HG03097 (cell line): Measurements from ENCODE around the gene NFATC3.
A peak's percentile ranks its signal among the peaks of the same experiment; 100 is the strongest.

Experiments
- ATAC-seq: cut with Tn5 transposase; IDR thresholded peaks from one replicate; pipeline ENCODE4 v1.9.1; 2021; ENCODE audit not compliant: unreplicated experiment, low FRiP score

NFATC3 gene

DNA sequence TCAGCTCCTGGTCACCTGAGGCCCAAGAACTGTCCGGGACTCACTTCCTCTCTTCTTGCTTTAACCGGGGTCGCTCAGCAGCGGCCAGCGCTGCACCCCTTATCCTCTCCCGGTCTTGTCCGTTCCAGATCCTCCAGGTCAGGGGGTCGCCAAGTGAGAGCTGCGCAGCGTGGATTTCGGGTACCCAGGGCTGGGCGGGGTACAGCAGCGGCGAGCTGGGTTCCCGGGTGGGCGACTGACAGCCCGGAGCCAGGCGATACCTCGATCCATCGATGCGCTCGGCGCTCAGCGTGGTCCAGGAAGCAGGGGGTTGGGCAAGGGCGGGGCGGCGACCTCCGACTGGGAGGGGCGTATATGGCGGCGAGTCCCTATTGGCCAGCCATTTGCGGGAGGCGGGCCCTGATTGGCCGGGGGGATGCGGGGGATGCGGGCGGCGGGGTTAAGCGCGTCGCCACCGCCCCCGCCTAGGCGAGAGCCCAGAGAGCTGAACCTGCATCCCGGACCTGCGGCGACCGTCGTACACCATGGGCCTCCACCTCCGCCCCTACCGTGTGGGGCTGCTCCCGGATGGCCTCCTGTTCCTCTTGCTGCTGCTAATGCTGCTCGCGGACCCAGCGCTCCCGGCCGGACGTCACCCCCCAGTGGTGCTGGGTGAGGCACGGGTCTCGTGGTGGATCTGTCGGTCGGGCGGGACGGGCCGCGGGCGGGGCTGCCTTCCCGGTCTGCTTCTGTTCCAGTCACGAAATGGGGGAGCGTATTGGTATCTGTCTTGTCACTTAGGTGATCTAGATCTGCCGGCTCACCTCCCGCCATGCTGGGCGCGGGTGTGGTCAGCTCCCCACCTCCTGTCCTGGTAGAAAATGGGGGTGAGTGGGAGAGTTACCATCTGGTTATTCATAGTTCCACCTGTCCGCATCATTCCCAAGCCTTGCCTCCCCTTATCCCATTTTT lies 160.0 kb downstream of the NFATC3 start, which contains the start of gene PLA2G15:
PLA2G15 (plus strand) TSS at position 471 of the 951 bp plus-strand sequence; CDS start at position 525, 54 bp downstream.
- peak; percentile 83 for ATAC-seq

DNA sequence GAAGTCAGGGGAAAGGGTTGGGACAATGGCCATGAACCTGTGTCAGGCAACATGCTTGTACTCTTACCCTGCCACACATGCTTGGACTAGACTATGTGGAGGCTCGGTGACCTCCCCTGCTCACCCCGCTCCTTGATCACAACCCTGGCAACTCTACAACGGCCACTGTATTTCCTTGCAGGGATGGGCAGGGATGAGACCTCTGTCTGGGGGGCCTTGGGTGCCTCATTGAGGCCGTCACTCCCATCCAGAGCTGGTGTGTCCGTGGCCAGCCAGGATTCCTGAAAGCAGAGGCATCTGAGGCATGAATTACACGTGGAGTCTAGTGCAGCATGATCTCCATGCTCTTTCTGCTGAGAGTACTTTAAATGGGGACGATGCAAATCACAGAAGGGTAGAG lies 161.0 kb downstream of the NFATC3 start:
- no peak for ATAC-seq

DNA sequence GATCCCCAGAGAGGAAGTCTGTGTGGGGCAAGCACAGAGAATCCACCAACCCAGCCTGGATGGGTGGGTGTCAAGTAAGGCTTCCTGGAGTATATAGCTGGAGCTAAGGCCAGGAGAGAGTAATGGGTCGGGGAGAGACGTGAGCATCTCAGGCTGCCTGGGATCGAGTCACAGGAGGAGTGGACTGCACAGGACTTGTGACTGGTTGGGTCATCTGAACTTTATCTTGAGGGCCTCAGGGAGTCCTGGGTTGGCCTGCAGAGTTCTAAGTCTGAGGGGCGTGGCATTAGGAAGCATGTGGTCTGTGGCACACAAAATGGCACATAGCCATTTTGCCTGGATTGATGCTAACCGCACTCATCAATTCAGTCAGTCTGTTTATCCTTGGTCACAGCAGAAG lies 161.5 kb downstream of the NFATC3 start:
- ATAC-seq, result no peak

DNA sequence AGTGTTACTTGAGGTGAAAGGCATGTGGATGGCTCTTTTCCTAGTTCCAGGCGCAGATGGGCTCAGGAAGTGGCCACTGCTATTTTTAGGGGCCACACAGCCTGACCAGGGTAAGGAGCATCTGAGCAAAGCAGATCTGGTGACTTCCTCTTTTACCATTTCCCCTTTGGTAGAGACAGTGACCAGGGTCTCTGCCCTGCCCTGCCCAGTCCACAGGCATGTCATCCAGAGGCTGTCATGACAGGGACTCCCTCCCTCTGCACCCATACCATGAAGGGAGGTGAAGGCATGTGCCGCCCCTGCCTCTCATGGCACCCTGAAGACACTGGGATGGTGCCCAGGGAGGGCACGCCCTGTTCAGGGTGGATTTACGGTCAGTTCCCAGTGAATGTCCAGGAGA lies 162.2 kb downstream of the NFATC3 start:
- ATAC-seq, result no peak

DNA sequence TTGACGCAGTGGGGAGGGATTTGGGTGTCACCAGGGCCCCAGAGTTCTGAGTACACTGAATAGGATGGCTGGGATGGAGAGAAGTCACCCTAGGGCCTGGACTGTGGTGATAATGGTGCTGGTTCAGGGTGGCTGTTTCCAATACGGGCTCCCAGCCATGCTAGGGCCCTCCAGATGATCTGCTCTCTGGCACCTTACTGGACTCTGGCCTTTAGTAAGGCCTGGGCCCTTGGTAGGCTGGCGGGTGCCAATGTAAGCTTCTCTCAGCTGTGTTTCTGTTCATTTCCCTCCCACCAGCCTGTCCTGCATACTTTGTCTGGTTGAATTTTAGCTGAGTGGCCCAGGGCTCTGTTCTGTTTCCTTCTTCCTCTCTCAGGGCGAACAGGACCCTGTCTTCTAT lies 162.8 kb downstream of the NFATC3 start:
- no peak for ATAC-seq

DNA sequence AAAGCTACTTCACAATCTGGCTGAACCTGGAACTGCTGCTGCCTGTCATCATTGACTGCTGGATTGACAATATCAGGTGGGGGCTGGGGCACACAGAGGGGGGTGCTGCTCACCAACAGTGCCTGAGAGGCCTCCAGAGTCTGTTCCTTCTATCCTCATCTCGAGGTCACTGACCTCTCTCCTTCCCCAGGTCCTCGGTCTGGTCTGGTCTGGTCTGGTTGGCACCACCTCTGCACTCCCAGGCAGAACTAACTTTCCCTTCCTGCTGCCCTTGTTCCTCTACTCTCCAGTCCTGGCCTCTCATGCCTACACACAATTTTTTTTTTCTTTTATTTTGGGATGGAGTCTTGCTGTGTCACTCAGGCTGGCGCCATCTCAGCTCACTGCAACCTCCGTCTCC lies 164.2 kb downstream of the NFATC3 start:
- no peak for ATAC-seq

DNA sequence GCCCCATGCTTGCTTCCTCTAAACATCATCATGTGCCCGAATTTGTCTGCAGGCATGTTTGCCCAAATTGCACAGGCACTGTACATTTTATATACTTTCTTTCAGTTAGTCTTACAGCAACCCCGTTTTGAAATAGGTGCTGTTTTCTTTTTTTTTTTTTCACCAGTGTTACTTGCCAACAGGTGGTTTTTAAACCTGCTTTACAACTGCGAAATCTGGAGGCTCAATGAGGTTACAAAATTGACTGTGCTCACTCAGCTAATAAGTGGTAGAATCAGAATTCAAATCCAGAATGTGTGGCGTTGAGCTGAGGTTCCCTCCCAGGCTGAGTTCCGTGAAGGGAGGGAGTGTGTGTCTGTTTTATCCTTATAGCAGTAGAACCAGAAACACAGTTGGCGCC lies 165.8 kb downstream of the NFATC3 start:
- no peak for ATAC-seq

DNA sequence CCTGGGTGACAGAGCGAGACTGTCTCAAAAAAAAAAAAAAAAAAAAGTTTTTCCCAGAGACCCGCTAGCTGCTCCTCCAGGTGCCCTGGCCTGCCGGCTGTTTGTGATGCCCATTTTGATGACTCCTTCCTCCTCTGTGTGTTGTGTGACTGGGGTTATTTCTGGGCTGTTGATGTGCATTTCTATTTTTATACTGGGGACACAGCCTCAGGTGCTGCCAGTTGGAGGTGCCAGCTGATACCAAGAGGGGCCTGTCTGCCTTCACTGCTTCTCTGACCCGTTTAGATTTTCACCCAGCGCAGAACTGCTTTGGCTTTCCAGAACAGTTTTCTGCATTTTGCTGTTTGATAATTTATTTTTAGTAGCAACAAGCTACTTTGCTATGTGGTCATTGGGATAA lies 166.7 kb downstream of the NFATC3 start:
- ATAC-seq, result no peak

DNA sequence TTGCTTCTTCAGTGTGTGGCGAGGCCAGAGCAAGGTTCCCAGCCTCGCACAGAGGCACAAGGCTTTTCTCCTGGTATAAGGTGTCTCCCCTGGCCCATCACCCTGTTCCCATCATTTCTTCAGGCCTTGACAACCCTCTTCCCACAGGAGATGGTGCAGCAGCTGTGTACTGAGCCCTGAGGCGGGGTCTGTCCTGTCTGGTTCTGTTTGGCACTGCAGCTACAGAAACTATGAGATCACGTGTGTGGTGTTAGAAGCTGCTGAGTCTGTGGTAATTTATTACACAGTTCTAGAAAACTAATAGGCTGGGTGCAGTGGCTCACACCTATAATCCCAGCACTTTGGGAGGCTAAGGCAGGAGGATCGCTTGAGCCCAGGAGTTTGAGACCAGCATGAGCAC lies 167.2 kb downstream of the NFATC3 start:
- no peak for ATAC-seq

DNA sequence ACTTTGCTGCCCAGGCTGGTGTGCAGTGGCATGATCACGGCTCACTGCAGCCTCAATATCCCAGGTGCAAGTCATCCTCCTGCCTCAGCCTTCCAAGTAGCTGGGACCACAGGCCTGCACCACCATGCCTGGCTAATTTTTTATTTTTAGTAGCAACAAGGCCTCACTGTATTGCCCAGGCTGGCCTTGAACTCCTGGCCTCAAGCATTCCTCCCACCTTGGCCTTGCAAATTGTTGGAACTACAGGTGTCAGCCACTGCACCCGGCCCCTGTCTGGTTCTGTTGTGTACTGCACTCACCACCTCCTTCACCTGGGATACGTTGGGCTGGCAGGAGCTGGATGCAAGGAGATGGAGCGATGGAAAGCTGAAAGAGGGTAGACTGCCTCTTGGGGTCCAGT lies 168.6 kb downstream of the NFATC3 start:
- no peak for ATAC-seq

DNA sequence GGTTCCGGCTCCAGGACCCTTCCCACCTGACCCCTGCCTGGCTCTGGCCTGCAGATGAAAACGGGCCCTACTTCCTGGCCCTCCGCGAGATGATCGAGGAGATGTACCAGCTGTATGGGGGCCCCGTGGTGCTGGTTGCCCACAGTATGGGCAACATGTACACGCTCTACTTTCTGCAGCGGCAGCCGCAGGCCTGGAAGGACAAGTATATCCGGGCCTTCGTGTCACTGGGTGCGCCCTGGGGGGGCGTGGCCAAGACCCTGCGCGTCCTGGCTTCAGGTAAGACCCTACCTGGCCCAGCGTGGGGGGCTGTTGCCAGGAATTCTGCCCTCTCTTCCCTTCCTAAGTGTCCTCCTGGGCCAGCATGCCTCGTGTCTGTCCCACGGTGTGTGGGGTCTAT lies 170.5 kb downstream of the NFATC3 start:
- no peak for ATAC-seq

DNA sequence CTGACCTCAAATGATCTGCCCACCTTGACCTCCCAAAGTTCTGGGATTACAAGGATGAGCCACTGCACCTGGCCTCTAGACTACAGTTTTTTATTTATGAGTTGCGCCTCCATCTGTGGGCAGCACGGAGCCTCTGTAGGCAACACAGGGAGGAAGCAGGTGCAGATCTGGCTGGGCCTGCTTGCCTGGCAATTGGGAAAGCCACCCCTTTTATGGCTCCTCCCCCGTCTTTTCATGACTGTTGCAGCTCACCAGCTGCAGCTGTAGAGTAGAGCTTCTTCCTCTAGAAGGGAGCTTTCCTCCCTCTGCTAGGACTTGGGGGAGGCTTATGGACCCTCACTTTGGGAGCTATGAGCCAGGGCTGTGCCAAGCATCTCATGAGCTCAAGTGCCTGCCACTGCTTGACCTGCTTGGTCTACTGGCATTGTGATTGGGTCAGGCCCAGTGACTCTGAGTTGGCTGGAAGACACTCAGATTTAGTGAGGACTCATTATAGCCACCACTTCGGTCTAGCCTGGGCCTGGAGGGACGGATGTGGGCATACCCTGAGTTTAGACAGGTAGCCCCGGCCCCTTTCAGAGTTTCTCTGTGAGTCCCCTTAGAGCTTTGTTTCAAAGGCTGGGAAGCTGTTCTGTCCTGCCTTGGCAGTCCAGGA lies 172.2 kb downstream of the NFATC3 start:
- ATAC-seq, result peak; percentile 44

DNA sequence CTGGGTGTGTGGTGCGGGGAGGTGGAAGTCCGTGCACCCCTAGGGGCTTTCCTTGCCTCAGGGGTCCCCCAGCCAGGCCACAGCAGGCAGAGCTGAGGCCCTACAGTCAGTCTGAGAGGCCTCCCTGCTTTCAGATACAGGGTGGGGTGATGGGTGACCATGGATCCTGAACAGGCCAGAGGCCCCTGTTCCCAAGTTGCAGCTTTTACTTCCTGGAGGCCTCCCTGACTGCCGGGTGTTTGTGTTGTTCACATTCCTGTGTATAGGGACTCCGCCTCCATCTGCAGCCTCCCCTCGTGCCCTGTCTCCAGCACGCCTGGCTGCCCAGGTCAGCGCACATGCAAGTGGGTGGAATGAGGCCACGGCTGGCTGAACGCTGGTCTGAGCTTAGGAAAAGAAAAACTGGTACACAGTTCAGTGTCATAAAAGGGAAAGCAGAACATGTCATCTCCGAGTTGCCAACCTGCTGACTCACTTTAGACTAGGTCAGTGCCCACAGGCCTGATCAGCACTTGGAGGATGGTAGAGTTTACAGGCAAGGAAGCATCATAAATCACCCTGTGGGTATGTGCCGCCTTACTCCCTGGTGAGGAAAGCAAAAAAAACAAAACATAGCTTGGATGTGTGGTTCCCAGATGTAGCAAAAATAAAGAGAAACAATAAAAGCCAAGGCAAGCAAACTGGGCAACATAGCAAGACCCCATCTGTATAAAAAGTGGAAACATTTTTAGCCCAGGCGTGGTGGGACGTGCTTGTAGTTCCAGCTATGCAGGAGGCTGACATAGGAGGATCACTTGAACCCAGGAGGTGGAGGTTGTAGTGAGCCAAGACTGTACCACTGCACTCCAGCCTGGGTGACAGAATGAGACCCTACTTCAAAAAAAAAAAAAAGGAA lies 173.0 kb downstream of the NFATC3 start:
- peak; percentile 9 for ATAC-seq

DNA sequence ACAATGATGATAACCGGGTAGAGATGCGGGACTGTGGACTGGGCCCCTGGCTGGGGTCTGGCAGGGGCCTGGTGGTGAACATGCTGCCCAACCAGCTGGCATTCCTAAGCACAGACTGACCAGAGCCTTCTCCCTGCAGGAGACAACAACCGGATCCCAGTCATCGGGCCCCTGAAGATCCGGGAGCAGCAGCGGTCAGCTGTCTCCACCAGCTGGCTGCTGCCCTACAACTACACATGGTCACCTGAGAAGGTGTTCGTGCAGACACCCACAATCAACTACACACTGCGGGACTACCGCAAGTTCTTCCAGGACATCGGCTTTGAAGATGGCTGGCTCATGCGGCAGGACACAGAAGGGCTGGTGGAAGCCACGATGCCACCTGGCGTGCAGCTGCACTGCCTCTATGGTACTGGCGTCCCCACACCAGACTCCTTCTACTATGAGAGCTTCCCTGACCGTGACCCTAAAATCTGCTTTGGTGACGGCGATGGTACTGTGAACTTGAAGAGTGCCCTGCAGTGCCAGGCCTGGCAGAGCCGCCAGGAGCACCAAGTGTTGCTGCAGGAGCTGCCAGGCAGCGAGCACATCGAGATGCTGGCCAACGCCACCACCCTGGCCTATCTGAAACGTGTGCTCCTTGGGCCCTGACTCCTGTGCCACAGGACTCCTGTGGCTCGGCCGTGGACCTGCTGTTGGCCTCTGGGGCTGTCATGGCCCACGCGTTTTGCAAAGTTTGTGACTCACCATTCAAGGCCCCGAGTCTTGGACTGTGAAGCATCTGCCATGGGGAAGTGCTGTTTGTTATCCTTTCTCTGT lies 174.0 kb downstream of the NFATC3 start:
- ATAC-seq, result no peak

DNA sequence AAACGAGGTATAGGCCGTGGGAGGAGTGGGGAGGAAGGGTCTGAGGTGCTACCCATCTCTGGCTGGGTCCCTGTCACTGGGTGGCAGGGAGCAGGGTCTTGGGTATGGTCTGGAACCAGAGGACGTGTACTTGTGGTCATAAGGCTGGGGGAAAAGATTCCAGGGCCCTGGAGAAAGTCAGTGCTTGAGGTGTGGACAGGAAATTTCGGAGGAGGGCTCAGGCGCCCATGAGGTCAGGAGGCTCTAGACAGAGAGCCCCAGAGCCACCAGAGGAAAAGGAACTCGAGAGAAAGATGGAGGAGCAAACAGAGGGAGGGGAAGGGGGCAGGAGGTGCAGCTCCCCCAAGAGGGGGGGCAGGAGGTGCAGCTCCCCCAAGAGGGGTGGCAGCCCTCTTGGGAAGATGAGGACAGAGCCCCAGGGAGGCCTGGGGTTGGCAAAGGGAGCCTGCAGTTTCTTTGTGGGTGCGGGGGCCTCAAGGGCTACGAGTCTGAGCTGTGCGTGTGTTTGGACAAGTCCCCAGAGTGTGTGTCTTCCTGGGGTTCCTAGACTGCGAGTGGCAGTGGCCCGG lies 178.5 kb downstream of the NFATC3 start:
- no peak for ATAC-seq

DNA sequence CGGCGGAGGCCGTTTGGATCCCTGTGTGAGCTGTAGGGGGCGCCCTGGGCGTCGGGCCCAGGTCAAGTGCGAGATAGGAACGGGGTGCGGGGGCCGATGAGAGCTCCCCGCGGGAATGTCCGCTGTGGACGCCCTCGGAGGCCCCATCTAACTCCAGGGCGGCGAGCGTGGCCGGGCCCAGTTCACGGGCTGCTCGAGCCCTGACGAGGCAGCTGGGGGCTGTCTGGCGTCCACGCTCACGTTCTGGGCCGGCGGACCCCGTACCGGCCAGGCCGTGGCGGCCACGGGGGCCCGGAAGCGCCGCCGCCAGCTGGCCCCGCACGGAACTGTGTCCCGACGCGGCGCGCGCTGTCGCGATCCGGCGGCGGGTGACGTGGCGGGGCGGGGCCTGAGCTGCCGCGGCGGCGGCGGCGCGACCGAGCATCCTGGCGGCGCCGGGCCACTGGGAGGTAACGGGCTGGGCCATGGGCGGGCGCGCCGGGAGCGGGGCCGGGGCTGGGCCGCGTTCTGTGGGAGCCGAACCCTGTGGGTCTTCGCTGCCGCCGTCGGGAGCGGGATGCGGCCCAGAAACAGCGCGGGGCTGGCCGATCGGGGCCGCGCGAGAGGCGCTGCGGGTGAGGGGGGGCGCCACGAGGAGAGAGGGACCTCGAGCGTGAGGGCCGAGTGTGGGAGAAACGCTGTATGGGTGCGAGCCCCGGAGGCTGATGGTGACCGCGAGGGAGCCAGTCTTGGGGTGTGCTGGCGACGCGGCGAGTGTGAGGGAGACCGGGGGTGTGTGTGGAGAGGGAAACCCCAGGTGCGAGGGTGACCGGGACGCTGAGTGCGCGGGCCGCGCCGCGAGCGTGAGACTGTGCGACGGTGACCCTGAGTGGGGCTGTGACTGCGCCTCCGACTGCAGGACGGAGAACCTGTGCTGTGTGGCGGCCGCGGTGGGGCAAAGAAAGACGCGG lies 179.2 kb downstream of the NFATC3 start, which contains the start of gene SLC7A6:
SLC7A6 (plus strand) TSS at position 399 of the 950 bp plus-strand sequence. CDS start 10,201 bp downstream, outside the sequence.
- peak; percentile 70 for ATAC-seq

DNA sequence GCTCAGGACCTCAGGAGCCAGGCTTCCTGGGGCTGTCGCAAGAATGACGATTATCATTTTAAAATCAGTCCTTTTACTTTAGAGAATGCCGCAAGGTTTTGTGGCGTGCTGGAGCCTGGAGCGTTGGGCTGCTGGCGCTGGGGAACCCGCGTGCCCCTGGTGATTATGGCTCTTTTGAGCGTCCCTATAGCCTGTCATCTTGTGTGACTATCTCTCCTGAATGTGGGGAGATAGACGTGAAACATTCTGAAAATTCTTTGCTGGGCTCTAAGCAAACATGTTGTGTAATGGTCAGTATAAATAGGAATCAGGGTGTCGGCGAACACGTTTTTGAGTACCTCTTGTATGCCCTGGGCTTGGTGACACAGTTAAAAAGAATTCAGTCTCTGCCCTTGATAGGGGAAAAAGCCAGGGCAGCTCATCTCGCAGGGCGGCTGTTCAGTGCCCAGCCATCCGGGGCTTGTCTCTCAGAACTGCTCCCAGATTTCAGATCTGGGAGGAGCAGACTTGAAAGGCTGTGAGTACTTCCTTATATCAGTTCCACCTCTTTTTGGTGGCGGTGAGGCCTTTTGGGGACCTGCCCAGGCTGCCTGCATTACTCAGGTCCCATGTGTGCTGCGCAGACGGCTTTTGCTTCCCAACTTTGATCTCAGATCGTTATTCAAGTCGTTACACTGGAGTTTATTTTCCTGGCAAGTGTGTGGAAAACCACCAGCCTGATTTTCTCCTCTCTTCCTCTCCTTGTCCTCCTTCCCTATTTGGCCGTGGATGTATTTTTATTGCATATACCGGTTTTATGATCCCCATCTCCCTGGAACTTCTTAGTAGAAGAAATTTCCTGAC lies 180.1 kb downstream of the NFATC3 start:
- ATAC-seq, result no peak
